ENCODE measurements around the gene SFT2D3. TPM values are rescaled to one million over a fixed set of nuclear protein-coding genes. Genes with fewer than 3 reads are reported as not detected.

Gene SFT2D3
- total and polyA plus RNA-seq, 9 of the 15 experiments (the other 6 are each of a cell fraction or from before 2014, with no cell fraction given), result 7.5 to 9.9 (median 8.9) TPM; not detected in 2

- TF ChIP-seq FOXO4 (CRISPR knock-in tag; IDR thresholded peaks at IDR 0.05) (no peak), TBP (optimal IDR thresholded peaks at IDR 0.05; ENCODE audit: low read depth, low read length) (no peak), PTBP1 (IDR thresholded peaks at IDR 0.05; ENCODE audit: low read depth, low read length) (no peak), SRSF3 (IDR thresholded peaks at IDR 0.05; ENCODE audit: insufficient read depth, low read length) (no peak), ESRRA (IDR thresholded peaks at IDR 0.05; ENCODE audit: borderline replicate concordance, low read depth) (no peak), BRCA1 (IDR thresholded peaks at IDR 0.05) (no peak), BRCA1 (CRISPR knock-in tag; IDR thresholded peaks at IDR 0.05) (no peak; the same call in 1 of the 2 replicates), KDM4B (IDR thresholded peaks at IDR 0.05; ENCODE audit: borderline replicate concordance in 2 of 2, low read depth in 1 of 2) (no peak), EZH2 (IDR thresholded peaks at IDR 0.05; ENCODE audit: borderline replicate concordance, low read depth, low read length) (no peak), KDM5B (IDR thresholded peaks at IDR 0.05; ENCODE audit: insufficient replicate concordance, low read depth, low read length) (no peak), MAFF (IDR thresholded peaks at IDR 0.05; ENCODE audit: low read length) (no peak), ZC3H4 (CRISPR knock-in tag; IDR thresholded peaks at IDR 0.05; ENCODE audit: borderline replicate concordance) (peak; percentile 42; the same call in 1 of the 2 replicates), RFX1 (IDR thresholded peaks at IDR 0.05) (no peak), MEIS2 (IDR thresholded peaks at IDR 0.05; ENCODE audit: partially characterized antibody) (no peak), CHD1 (IDR thresholded peaks at IDR 0.05; ENCODE audit: low read length) (peak; percentile 94), ZNF512 (tag; IDR thresholded peaks at IDR 0.05) (no peak), ZNF217 (CRISPR knock-in tag; IDR thresholded peaks at IDR 0.05) (no peak), ID3 (CRISPR knock-in tag; IDR thresholded peaks at IDR 0.05) (no peak), ID3 (tag; IDR thresholded peaks at IDR 0.05) (0 out of 2 replicates have a peak, but pooled peaks have one; percentile 69), ZNF79 (CRISPR knock-in tag; IDR thresholded peaks at IDR 0.05; ENCODE audit: low read depth) (no peak), ZKSCAN3 (CRISPR knock-in tag; IDR thresholded peaks at IDR 0.05) (no peak), KLF10 (CRISPR knock-in tag; IDR thresholded peaks at IDR 0.05) (no peak), ZNF143 (CRISPR knock-in tag; IDR thresholded peaks at IDR 0.05) (no peak), NCOA1 (IDR thresholded peaks at IDR 0.05; ENCODE audit: low read depth) (no peak), MCM7 (IDR thresholded peaks at IDR 0.05) (no peak), ETV5 (CRISPR knock-in tag; IDR thresholded peaks at IDR 0.05; ENCODE audit: low read depth) (peak; percentile 25; the same call in 1 of the 2 replicates)
These were observed 526 bp downstream of the SFT2D3 start (continued) for GRCh38 chr2:127701651-127702394.

All from K562 (cell line).